GM18507 (cell line): ENCODE data around the gene CNTNAP3.
"Not testable (repeated sequence)": the region's sequence is repeated elsewhere in the genome, so short reads cannot be mapped to it uniquely, and the experiment has no call there.

Experiments
- DNase-seq: peaks from one replicate; pipeline ENCODE4 v3.0.0; 2011; ENCODE audit warnings: low read depth; ENCODE audit not compliant: insufficient read length; ENCODE audit errors: extremely low spot score
- FAIRE-seq: peaks from 2 replicates; lab custom pipeline; 2011; peaks lifted over from hg19 to GRCh38; lab: Jason Lieb, UNC

CNTNAP3 gene

DNA sequence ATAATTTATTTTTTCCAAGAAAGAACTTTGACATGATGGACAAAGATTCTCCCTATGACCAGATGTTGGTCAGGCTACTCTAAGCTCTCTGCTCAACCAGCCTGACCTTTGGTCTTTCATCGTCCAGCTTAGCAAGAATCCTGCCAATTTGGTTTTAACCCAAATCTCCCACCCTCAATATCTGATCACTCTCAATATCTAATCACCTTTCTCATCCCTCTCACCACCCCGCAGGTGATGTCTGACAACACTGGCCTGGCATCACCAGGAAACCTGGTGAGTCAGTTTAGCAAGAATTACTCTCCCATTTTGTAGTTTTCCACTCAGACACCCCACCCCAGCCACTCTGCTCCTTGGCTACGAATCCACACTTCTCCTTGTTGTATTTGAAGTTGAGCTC lies 207.9 kb downstream of the CNTNAP3 start:
- not testable (repeated sequence) for DNase-seq, FAIRE-seq

DNA sequence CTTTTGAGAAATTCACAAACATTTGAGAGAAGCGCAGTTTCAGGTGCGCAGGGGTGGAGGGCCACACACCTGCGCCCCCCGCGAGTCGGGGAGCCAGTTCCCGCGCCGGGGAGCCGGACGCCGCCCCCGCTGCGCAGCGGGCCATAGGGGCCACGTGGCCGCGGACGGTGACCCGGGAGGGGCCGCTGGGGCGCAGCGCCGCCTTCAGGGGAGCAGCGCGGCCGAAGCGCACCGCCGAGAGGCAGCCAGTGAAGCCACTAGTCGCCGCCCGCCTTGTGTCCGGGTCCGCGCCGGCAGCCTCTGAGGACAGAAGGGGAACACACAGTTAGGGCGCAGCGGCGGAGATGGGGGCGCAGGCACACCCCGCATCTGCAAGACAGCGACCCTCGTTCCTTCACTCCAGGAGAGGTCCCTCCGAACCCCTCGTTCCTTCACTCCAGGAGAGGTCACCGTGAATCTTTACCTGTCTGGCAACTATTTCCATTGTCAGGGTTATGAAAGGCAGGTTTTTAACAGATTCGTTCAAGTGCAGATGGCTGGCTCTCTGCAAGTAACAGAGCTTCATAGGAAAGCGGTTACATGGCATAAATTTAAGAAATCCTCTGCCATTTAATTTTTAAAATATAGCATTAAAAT lies 209.2 kb downstream of the CNTNAP3 start:
- DNase-seq, FAIRE-seq: not testable (repeated sequence)

DNA sequence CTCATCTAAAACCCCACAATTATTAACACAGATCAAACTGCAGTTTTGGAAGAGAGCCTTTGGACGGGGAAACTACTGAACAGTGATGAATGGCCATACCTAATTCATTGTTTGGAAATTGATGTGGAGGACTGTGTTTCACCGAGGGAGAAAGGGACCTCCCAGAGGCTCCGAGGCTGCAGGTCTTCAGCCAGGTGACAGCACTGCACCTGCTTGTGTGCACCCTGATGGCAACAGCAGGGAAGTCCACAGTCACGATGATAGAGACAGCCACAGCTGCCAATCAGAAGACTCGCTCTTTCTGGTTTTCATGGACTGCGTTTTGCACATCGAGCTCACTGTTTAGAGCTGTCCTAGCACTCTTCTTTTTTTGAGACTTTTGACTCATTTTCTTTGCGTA lies 214.4 kb downstream of the CNTNAP3 start:
- DNase-seq, FAIRE-seq: not testable (repeated sequence)

GRCh38 chr9:39067683-39068082 lies 220.3 kb downstream of the CNTNAP3 start:
- not testable (repeated sequence) for FAIRE-seq, DNase-seq

- FAIRE-seq: not testable (repeated sequence)
Observed at GRCh38 chr9:39062966-39063365, 225.0 kb downstream of the CNTNAP3 start.

GRCh38 chr9:39054453-39054852 lies 233.5 kb downstream of the CNTNAP3 start:
- DNase-seq, FAIRE-seq: not testable (repeated sequence)

More at GRCh38 chr9:39062966-39063365, 225.0 kb downstream of the CNTNAP3 start:
- DNase-seq: not testable (repeated sequence)

DNA sequence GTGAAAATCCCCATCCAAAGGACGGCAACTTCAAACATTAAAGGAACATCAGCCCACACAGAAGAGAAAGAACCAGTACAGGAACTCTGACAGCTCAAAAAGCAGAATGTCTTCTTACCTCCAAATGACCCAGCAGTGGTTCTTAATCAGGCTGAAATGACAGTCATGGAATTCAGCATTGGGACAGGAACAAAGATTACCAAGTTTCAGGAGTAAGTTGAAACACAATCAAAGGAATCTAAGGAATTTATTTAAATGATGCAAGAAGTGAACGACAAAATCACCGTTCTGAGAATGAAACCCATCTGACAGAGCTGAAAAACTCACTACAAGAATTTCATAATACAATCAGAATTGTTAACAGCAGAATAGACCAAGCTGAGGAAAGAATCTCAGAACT lies 241.1 kb downstream of the CNTNAP3 start:
- not testable (repeated sequence) for FAIRE-seq, DNase-seq

- not testable (repeated sequence) for FAIRE-seq, DNase-seq
Observed at GRCh38 chr9:39042352-39042803, 245.6 kb downstream of the CNTNAP3 start.

DNA sequence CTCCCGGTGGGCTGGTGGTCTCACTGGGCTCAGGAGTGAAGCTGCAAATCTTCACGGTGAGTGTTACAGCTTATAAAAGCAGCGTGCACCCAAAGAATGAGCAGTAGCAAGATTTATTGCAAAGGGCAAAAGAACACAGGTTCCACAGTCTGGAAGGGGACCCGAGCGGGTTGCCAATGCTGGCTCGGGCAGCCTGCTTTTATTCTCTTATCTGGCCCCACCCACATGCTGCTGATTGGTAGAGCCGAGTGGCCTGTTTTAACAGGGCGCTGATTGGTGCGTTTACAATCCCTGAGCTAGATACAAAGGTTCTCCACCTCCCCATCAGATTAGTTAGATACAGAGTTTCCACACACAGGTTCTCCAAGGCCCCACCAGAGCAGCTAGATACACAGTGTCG lies 246.2 kb downstream of the CNTNAP3 start:
- not testable (repeated sequence) for DNase-seq, FAIRE-seq

GRCh38 chr9:39039148-39039547 lies 248.8 kb downstream of the CNTNAP3 start:
- FAIRE-seq, DNase-seq: not testable (repeated sequence)

DNA sequence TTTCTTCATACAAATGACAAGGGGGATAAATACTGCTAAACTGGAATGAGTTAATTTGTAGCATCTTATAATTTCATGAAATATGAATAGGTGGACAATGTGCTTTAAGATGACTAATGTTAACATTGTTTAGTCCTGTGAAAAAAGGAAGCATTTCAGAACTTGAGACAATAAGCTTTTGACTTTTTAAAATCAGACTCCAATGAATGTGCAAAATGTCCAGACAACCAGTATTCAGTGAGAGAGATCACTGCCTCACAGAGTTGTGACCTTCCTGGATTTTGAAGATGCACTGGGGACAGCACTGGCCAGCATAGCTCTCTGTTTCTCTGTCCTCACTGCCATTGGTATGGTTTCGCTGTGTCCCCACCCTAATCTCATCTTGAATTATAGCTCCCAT lies 249.7 kb downstream of the CNTNAP3 start:
- FAIRE-seq, DNase-seq: not testable (repeated sequence)

DNA sequence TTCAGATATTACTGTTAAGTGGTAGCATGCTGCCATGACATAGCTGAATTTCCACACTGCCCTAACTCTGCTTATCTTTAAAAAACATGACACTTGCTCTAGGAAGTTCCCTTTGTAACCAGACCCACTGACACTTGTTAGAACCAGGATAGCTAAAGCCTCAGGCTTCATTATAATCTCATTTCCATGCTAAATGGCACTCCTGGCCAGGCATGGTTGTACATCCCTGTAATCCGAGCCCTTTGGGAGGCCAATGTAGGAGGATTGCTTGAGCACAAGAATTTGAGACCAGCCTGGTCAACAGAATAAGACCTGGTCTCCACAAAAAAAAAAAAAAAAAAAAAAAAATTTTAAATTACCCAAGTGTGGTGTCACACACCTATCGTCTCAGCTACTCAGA lies 254.1 kb downstream of the CNTNAP3 start:
- DNase-seq, FAIRE-seq: not testable (repeated sequence)

- FAIRE-seq, DNase-seq: not testable (repeated sequence)
Observed at GRCh38 chr9:39030204-39031019, 257.6 kb downstream of the CNTNAP3 start.

DNA sequence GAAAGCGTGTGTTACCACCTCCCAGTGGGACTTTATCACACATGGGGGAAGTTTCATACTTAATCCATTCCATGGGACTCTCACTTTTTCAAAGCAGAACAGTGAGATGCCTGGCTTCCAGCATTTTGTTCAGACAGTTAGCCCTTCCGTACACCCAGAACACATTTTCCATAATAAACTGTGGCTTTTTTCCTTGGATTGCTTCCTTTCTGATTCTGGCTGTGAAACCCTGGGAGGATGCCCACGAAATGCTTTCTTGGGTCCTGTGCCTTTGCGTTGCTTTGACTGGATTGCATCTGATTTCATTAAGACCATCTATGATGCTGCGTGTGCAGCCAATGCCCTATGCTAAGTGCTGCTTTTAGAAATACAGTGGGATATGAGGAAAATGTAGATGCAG lies 259.1 kb downstream of the CNTNAP3 start:
- not testable (repeated sequence) for DNase-seq, FAIRE-seq

- FAIRE-seq, DNase-seq: not testable (repeated sequence)
Observed at GRCh38 chr9:39028168-39028567, 259.8 kb downstream of the CNTNAP3 start.

DNA sequence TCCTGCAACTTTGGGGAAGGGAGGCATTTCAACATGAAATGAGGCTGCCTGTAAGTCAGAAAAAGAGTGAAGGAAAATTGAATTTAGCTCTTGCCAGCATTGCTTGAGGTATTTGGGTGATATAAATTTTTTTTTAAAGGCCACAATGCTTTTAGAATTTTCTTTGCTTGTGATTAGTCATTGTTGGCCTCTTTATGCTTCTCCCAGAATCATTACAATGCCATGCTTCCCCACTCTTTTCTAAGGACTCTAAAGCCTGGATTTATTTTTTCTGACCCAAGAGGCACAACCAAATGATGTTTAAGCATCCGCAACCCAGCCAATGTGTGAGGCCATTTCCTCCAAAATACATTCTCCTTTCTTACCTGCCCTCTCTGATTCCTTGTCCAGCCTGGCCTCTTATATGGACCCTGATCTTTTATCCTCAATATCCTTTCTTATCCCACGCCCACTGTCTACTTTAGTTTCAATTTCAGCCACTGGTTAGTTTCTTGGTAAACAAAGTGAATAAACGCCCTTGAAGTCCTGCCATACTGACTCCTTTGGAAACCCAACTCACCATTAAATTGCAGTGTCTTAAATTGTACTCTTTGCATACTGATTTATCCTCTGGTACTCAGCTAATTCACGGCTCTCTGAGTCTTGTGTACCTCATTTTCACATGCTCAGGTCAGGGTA lies 261.9 kb downstream of the CNTNAP3 start:
- DNase-seq, FAIRE-seq: not testable (repeated sequence)
